SIG-M5 treated with dmso at 0.1 percent for 504 hours (cell line): ENCODE data around the gene PRKAG2.

ENCODE experiments used
- DNase-seq: peaks from one replicate; lab custom pipeline; 2025; ENCODE audit not compliant: unreplicated experiment; lab: John Stamatoyannopoulos, UW

The PRKAG2 gene

GRCh38 chr7:151684408-151685175, 192.3 kb downstream of the PRKAG2 start:
- DNase-seq: no peak

DNA sequence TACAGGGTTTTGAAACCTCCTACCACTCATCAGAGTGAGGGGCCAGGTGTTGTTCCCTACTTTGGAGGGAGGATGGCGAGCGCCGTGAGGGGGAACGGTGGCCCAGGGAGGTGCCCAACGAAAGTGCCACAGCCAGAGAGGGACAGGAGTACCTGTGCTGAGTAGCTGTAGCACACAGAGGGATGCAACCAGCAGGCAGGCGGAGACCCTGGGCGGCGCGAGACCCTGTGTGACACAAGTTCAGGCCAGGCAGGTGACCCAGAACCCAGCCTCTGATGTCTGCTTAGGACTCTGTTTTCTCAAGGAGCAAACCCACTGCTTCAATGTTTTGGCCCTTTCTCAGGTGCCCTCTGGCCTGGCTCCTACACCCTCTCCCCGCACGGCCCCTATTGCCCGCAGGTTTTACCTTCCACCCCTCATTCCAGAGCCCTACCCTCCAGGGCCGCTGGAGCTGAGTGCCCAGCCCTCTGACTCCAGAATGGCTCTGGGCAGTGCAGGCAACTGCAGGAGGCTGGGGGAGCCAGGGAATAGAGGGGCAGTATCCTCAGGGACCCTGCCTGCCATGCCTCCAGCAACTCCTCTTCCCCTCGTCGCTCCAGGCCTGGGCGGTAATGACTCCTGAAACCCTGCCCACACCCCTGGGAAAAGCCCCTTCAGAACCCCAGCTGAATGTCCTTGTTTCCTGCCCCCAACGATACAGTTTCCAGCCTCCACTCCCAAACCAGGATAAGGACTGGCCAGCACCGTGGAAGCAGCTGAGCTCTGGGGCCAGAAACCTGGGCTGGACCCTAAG, 193.1 kb downstream of the PRKAG2 start:
- no peak for DNase-seq

DNA sequence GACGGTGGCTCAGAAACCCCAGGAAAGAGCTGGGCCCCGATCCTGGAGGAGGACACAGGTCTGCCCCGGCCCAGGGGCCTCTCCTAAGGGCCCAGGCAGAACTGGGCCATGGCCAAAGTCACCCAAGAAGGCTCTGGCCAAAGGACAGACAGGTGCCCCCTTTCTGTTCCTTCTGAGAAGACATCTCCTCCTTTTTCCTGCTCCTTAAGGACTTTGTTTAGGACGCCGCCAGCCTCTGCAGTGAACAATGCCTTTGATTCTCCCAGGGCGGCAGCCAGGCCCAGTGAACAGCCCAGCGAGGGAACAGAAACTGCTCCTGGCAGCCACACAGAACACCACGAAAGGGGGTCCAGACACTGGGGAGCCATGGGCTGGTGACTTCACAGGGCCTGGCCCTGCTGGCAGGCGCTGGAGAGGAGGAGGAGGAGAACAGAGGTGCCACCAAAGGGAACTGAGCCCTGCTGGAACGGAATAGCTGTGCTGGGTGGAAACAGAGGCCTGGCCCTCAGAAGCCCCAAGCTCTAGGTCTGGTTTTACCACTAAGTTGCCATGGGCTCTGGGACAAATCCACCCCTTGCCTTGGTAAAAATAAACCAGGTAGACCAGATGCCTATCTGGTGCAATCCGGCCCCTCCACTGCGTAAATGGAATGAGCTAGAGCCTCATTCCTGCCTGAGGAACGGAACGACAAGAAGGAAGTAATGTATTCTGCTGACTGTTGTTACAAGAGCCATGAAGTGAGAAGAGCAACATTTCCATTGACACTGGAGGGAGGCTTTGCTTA, 193.9 kb downstream of the PRKAG2 start:
- DNase-seq: no peak

DNA sequence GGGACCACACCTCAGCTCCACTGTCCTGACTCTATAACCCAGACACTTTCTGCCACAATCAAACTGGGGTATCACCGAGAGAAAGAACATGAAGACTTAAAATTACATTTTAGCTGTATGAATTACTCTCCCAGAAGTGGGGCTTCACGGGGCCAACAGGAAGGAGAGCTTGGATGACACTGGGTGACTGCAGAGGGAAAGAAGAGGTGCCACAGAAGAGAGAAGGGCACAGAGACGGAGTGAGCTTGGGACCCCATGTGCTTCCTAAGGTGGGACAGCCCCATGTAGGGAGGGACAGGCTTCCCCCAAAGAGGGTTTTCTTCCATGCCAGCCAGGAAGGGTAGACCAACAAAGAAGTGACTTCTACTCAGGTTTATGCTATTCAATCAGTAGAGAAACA, 195.2 kb downstream of the PRKAG2 start:
- no peak for DNase-seq

DNA sequence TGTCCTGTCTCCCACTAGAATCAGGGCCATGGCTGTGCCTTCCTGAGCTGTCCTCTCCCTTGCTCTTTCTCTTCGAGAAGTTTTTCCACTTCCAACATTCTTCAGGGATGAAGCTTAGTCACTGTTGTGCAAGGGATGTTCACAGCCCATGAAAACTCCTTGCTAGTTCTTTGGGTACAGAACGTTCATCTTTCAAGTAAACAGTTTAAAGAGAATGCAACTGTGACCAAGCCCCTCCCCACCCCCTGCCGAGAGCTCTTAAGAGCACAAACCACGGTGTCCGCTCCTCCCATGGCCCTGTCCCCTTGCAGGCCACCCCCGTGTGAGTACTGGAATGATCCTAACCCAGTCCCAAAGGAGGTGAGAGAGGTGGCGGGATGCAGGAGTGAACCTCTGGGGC, 196.1 kb downstream of the PRKAG2 start:
- no peak for DNase-seq

DNA sequence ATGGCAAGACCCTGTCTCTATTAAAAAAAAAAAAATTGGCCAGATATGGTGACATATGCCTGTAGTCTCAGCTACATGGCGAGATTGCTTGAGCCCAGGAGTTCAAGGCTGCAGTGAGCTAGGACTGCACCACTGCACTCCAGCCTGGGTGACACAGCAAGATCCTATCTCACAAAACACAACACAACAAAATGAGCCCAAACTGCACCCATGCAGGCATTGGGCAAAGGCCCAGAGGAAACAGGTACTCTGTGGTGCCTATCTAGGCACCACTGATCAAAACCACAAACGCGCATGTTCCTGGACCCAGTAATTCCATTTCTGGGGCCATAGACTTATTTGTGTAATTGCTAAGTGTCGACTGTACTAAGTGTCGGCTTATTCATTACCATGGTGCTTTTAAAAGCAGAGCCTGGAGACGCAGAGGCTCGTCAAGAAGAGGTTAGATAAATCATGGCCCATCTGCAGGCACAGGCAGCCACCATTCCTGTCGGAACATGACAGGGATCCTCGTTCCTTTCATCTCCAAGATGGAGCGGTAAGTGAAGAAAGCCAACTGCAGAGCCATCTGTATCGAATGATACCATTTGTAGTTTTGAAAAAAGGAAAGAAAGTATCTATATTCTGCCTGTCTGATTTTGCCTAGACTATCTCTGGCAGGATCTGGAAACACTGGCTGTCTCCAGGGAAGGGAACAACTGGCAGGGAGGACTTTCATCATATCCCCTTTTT, 196.9 kb downstream of the PRKAG2 start:
- DNase-seq: no peak

- no peak for DNase-seq
Observed at GRCh38 chr7:151679071-151679708, 197.7 kb downstream of the PRKAG2 start.

GRCh38 chr7:151678227-151678604, 198.7 kb downstream of the PRKAG2 start:
- DNase-seq: no peak

GRCh38 chr7:151677581-151678226, 199.2 kb downstream of the PRKAG2 start:
- no peak for DNase-seq

DNA sequence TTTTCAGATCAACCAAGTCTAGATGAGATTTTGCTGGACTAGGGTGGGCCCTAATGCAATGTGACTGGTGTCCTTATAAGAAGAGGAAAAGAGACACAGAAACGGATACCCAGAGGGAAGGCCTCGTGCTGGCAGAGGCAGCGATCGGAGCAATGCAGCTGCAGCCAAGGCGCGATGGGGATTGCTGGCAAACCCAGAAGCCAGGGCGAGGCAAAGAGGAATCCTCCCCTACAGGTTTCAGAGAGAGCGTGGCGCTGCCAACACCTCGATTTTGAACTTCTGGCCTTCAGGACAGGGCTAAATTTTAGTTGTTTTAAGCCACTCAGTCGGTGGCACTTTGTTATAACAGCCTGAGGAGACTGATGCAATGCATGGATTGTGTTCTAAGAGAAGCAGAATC, 200.2 kb downstream of the PRKAG2 start:
- DNase-seq: no peak

DNA sequence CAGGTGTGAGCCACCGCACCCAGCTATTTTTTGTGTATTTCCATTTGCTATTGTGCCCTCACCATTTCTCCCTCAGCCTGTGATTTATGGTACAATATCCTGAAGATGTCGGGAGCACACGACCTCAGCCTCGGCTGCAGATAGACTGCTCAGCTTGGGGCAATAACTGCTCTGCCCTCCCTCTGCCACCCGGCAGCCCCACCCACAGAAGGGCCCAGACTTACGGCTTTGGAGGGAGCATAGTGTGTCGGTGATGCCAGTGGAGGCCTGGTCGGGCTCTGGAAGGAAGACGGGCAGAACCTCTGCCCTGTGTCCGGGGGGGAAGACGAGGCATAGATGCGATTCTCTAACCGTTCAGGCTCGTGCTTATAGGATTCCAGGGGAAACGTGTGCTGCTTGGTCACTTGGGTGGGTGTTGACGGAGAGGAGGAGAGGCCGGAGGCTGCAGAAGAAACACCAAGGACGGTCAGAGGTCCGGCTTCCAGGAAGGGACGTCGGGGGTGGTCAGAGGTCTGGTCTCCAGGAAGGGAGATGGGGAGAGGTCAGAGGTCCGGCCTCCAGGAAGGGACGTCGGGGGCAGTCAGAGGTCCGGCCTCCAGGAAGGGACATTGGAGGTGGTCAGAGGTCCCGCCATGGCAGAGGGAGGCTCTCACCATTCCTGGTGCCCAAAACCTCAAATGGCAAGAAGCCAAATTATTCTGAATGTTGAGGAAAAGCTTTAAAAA, 201.6 kb downstream of the PRKAG2 start:
- no peak for DNase-seq

DNA sequence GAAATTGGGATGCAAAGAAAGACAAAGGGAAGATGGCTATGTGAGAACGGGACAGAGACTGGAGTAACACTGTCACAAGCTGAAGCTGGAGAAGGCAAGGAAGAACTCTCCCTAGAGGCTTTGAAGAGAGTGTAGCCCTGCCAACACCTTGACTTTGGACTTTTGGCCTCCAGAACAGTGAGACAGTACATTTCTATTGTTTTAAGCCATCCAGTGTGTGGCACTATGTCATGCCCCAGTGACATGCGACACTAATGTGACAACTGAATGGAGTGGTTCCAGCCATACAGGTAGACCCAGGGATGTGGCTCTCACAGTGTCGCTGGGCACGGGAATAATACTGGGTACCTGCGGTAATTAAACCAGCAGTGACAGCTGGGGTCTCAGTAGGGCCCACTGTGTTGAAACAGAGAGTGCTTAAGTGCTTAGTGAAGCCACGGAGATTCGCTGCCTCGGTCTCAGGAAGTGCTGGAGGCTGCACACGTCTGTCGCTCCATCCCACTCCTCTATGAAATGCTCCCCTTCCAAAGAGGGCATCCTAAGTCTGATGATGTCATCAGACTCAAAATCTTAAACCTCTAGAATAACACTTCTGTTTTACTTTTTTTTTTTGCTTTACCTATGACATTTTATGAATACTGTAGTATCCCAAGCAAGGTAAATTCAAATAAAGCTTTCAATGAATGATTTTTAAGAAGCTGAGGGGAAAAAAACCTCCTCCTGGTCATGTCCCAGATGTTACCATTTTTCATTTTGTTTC, 202.6 kb downstream of the PRKAG2 start:
- no peak for DNase-seq

- DNase-seq: no peak
Observed at GRCh38 chr7:151673216-151673615, 203.7 kb downstream of the PRKAG2 start.

GRCh38 chr7:151672716-151673115, 204.2 kb downstream of the PRKAG2 start:
- DNase-seq: no peak

- DNase-seq: no peak
Observed at GRCh38 chr7:151671514-151671913, 205.4 kb downstream of the PRKAG2 start.

GRCh38 chr7:151669762-151670161, 207.2 kb downstream of the PRKAG2 start:
- DNase-seq: no peak

DNA sequence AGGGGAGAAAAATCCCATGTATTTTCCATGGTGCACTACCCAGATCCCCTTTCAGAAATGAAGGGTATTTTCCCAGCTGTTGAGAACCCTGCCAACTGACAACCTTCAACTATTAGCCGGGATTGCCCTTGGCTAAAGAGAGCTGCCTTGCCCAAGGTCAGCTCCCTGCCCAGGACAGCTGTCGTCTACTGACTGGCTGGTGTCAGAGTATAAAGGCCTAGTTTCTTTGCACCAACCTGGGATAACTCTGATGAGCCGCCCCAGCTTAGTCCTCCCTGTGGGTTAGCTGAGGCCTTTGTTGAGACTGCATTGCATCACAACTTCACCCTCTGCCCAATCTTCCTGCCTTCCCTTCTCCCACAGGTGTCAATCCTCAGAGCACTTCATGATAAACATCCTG, 210.0 kb downstream of the PRKAG2 start:
- no peak for DNase-seq

- no peak for DNase-seq
Observed at GRCh38 chr7:151665368-151665767, 211.5 kb downstream of the PRKAG2 start.

DNA sequence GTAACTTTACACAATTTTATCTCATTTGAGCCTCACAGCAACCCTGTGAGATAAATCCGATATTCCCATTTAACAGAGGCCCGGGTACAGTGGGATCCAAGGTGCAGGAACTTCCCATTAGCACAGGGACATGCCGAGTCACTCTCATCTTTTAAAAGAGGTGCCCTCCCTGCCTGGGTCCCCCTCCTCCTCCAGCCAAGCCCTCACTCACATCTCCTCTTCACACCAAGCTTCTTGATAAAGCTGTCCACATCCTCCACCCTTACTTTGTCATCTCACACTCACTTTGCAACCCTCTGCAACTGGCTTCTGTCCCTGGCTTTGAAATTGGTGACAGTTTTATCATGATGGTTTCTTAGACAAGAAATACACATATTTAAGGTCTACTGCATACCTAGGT, 212.6 kb downstream of the PRKAG2 start:
- no peak for DNase-seq
